Activated CD4-positive, alpha-beta T cell treated with anti-CD3 and anti-CD28 coated beads, Interleukin-2, amount 50 U/mL, for 4 hours (primary cell): ENCODE results near the gene TRIM66.

Experiments used
- DNase-seq, 2 experiments: peaks; one replicate each; pipeline ENCODE4 v3.0.0-alpha.2; 2020

The TRIM66 gene

GRCh38 chr11:8714622-8715225 lies 32.3 kb upstream of the TRIM66 start:
- no peak for DNase-seq

GRCh38 chr11:8713760-8714454 lies 31.4 kb upstream of the TRIM66 start:
- no peak for DNase-seq

- no peak for DNase-seq
Observed at GRCh38 chr11:8712506-8712905, 30.0 kb upstream of the TRIM66 start.

- no peak for DNase-seq
Observed at GRCh38 chr11:8711895-8712442, 29.5 kb upstream of the TRIM66 start.

- DNase-seq = no peak
Observed at GRCh38 chr11:8709777-8710176, 27.3 kb upstream of the TRIM66 start.

- no peak for DNase-seq
Observed at GRCh38 chr11:8709002-8709672, 26.7 kb upstream of the TRIM66 start.

- no peak for DNase-seq
Observed at GRCh38 chr11:8707541-8708191, 25.2 kb upstream of the TRIM66 start.

GRCh38 chr11:8706673-8707432 lies 24.4 kb upstream of the TRIM66 start:
- no peak for DNase-seq

- DNase-seq = no peak
Observed at GRCh38 chr11:8705146-8705545, 22.7 kb upstream of the TRIM66 start.

GRCh38 chr11:8704136-8704535 lies 21.7 kb upstream of the TRIM66 start:
- DNase-seq = no peak

- DNase-seq = no peak
Observed at GRCh38 chr11:8702598-8702915, 20.1 kb upstream of the TRIM66 start.

- DNase-seq = no peak
Observed at GRCh38 chr11:8701891-8702597, 19.6 kb upstream of the TRIM66 start.

- DNase-seq = no peak
Observed at GRCh38 chr11:8699903-8700302, 17.4 kb upstream of the TRIM66 start.

GRCh38 chr11:8698917-8699441 lies 16.5 kb upstream of the TRIM66 start:
- no peak for DNase-seq

- DNase-seq = no peak
Observed at GRCh38 chr11:8698379-8698851, 15.9 kb upstream of the TRIM66 start.

- no peak for DNase-seq
Observed at GRCh38 chr11:8697054-8697453, 14.6 kb upstream of the TRIM66 start.

GRCh38 chr11:8694137-8694536 lies 11.7 kb upstream of the TRIM66 start:
- DNase-seq = no peak

- no peak for DNase-seq
Observed at GRCh38 chr11:8693555-8693954, 11.1 kb upstream of the TRIM66 start.

- DNase-seq = no peak
Observed at GRCh38 chr11:8693010-8693551, 10.6 kb upstream of the TRIM66 start.

- DNase-seq = no peak
Observed at GRCh38 chr11:8692417-8692816, 10.0 kb upstream of the TRIM66 start.

GRCh38 chr11:8691601-8692000 lies 9.1 kb upstream of the TRIM66 start:
- no peak for DNase-seq
